Cardiac fibroblast (primary cell): ENCODE measurements around the gene CDK19.
"Not testable (repeated sequence)": the region's sequence is repeated elsewhere in the genome, so short reads cannot be mapped to it uniquely, and the experiment has no call there.

Source experiments
- DNase-seq, 2 donors: peaks; one replicate each; pipeline versions ENCODE4 v3.0.0 to v3.0.0-alpha.2; 2010; ENCODE audit warnings: low read depth in 2 of 2
- H3K4me3 ChIP-seq, 2 donors: replicated peaks in 1 of 2; 1 replicate in 1 of 2; 2 replicates in 1 of 2; pipeline ENCODE4 v1.5.1; 2011; ENCODE audit warnings: low read depth in 2 of 2, low read length in 2 of 2, mild to moderate bottlenecking in 2 of 2, moderate library complexity in 1 of 2
- CTCF ChIP-seq: IDR thresholded peaks from one replicate; pipeline ENCODE4 v1.5.1; 2011; ENCODE audit warnings: low read depth, mild to moderate bottlenecking, low read length, inconsistent platforms

The CDK19 gene

GRCh38 chr6:110853754-110854477, 38.6 kb upstream of the CDK19 start:
- no peak for TF ChIP-seq CTCF
- no peak for DNase-seq

GRCh38 chr6:110852773-110853172, 37.5 kb upstream of the CDK19 start:
- no peak for TF ChIP-seq CTCF
- no peak for DNase-seq
- H3K4me3 ChIP-seq: no peak overlapping the region

More at GRCh38 chr6:110853754-110854477, 38.6 kb upstream of the CDK19 start:
- H3K4me3 ChIP-seq: no peak overlapping the region

GRCh38 chr6:110849781-110850180, 34.5 kb upstream of the CDK19 start:
- no peak overlapping the region for H3K4me3 ChIP-seq
- no peak for TF ChIP-seq CTCF
- DNase-seq: no peak

- TF ChIP-seq CTCF: no peak
- DNase-seq: no peak
- H3K4me3 ChIP-seq: no peak overlapping the region
Measured at GRCh38 chr6:110841266-110841665, 26.0 kb upstream of the CDK19 start.

- H3K4me3 ChIP-seq: not testable (repeated sequence)
- DNase-seq: peak; percentile 15 to 21
Measured at GRCh38 chr6:110835751-110836150, 20.5 kb upstream of the CDK19 start.

- H3K4me3 ChIP-seq: no peak overlapping the region
- DNase-seq: no peak
- TF ChIP-seq CTCF: no peak
Measured at GRCh38 chr6:110833831-110834230, 18.6 kb upstream of the CDK19 start.

GRCh38 chr6:110831405-110831804, 16.1 kb upstream of the CDK19 start:
- TF ChIP-seq CTCF: no peak
- no peak overlapping the region for H3K4me3 ChIP-seq
- no peak for DNase-seq
